Left renal pelvis (tissue), 4 donors: ENCODE measurements around the gene CLSTN1. TPM values are rescaled to one million over a fixed set of nuclear protein-coding genes. Genes with fewer than 3 reads are reported as not detected.
"Not testable (repeated sequence)": the region's sequence is repeated elsewhere in the genome, so short reads cannot be mapped to it uniquely, and the experiment has no call there.

Experiments used
- DNase-seq, 4 donors: peaks; one replicate each; pipeline ENCODE4 v3.0.0-alpha.2; 2013; ENCODE audit warnings: low read depth in 4 of 4, low spot score in 3 of 4
- polyA plus RNA-seq, 4 donors: library from polyadenylated mRNA; unstranded; fragments of 120-200 nt; gene quantifications; one replicate each; pipeline ENCODE4 v1.2.1, GENCODE V29; 2013; ENCODE audit not compliant: insufficient read length in 4 of 4

Gene CLSTN1
- polyA plus RNA-seq, 4 donors = 137 to 159 (median 154) TPM

GRCh38 chr1:9833632-9834031, 9.9 kb upstream of the CLSTN1 start:
- DNase-seq = no peak

GRCh38 chr1:9827558-9828185, 3.9 kb upstream of the CLSTN1 start:
- DNase-seq = no peak

- no peak for DNase-seq
Observed at GRCh38 chr1:9826616-9827015, 2.9 kb upstream of the CLSTN1 start.

- no peak for DNase-seq
Observed at GRCh38 chr1:9826087-9826486, 2.3 kb upstream of the CLSTN1 start.

GRCh38 chr1:9825093-9826074, 1.6 kb upstream of the CLSTN1 start:
- no peak for DNase-seq

- DNase-seq = no peak
Observed at GRCh38 chr1:9824702-9825089, 931 bp upstream of the CLSTN1 start.

- no peak for DNase-seq
Observed at GRCh38 chr1:9823693-9823942, 147 bp downstream of the CLSTN1 start.

GRCh38 chr1:9822897-9823692, 670 bp downstream of the CLSTN1 start:
- DNase-seq = no peak

- no peak for DNase-seq
Observed at GRCh38 chr1:9822490-9822889, 1.3 kb downstream of the CLSTN1 start.

- no peak for DNase-seq
Observed at GRCh38 chr1:9821710-9822109, 2.1 kb downstream of the CLSTN1 start.

- DNase-seq = no peak
Observed at GRCh38 chr1:9820521-9820920, 3.2 kb downstream of the CLSTN1 start.

GRCh38 chr1:9817734-9818133, 6.0 kb downstream of the CLSTN1 start:
- no peak for DNase-seq

GRCh38 chr1:9816199-9816598, 7.6 kb downstream of the CLSTN1 start:
- no peak for DNase-seq

GRCh38 chr1:9815150-9815549, 8.6 kb downstream of the CLSTN1 start:
- no peak for DNase-seq

- no peak for DNase-seq
Observed at GRCh38 chr1:9814619-9815018, 9.1 kb downstream of the CLSTN1 start.

GRCh38 chr1:9811239-9811966, 12.4 kb downstream of the CLSTN1 start:
- no peak for DNase-seq

GRCh38 chr1:9809100-9809510, 14.7 kb downstream of the CLSTN1 start:
- DNase-seq = no peak

- DNase-seq = no peak
Observed at GRCh38 chr1:9808459-9808858, 15.3 kb downstream of the CLSTN1 start.

GRCh38 chr1:9807541-9807940, 16.2 kb downstream of the CLSTN1 start:
- no peak for DNase-seq

GRCh38 chr1:9805972-9806371, 17.8 kb downstream of the CLSTN1 start:
- not testable (repeated sequence) for DNase-seq

GRCh38 chr1:9805006-9805508, 18.7 kb downstream of the CLSTN1 start:
- DNase-seq = no peak
